GM12878 (cell line): Measurements from ENCODE around the gene TRIP11. TPM values are rescaled to one million over a fixed set of nuclear protein-coding genes. Genes with fewer than 3 reads are reported as not detected.

Experiments used
- ATAC-seq: fragments of 200-7000 bp; cut with Tn5 transposase; 3 replicates; pipeline ENCODE4 v1.9.1; 2020; ENCODE audit warnings: mild to moderate bottlenecking, moderate library complexity
- BruUV-seq: library from RNA; stranded (reverse); fragments of 400-500 nt; replicated peaks from 2 replicates; lab custom pipeline; 2021; lab: Mats Ljungman, UMichigan
- CTCF ChIA-PET: fragments of 300-600 bp; sonication (Branson Sonifier 250); formaldehyde crosslinking; extraction: SDS; loops from one replicate; lab custom pipeline; 2021; ENCODE audit warnings: inconsistent platforms; lab: Yijun Ruan, JAX
- POLR2A ChIA-PET: fragments of 350-600 bp; formaldehyde crosslinking; extraction: SDS; loops from one replicate; lab custom pipeline; 2021; ENCODE audit warnings: inconsistent platforms; lab: Charles Lee
- RAD21 ChIA-PET: fragments of 300-600 bp; sonication (Branson Sonifier 250); formaldehyde crosslinking; loops from one replicate; lab custom pipeline; 2023; ENCODE audit warnings: antibody characterized with exemption; ENCODE audit not compliant: unreplicated experiment; lab: Charles Lee
- SMC1A ChIA-PET: fragments of 300-600 bp; sonication (Branson Sonifier 250); formaldehyde crosslinking; loops from one replicate; lab custom pipeline; 2023; ENCODE audit not compliant: unreplicated experiment, uncharacterized antibody; lab: Charles Lee
- DNase-seq: peaks from one replicate; pipeline ENCODE4 v3.0.0-alpha.2; 2011; ENCODE audit warnings: low read depth, low spot score
- FAIRE-seq: peaks from 3 replicates; lab custom pipeline; 2011; peaks lifted over from hg19 to GRCh38; lab: Jason Lieb, UNC
- H2AFZ ChIP-seq: 2 replicates; pipeline ENCODE4 v1.6.0; 2011; ENCODE audit warnings: low read depth, low read length, control low read depth; ENCODE audit not compliant: control insufficient read depth
- H3K27ac ChIP-seq: 2 replicates; pipeline ENCODE4 v1.5.1; 2011; ENCODE audit warnings: control low read depth; ENCODE audit not compliant: control insufficient read depth, insufficient read depth
- H3K27me3 ChIP-seq, 2 experiments: replicated peaks in 1 of 2; 2 replicates each; pipeline versions ENCODE4 v1.6.0 to v1.6.1; 2011; ENCODE audit warnings: low read length in 1 of 2; ENCODE audit not compliant: control insufficient read depth in 2 of 2, insufficient read depth in 2 of 2
- H3K36me3 ChIP-seq, 2 experiments: 2 replicates each; pipeline ENCODE4 v1.5.1; 2011; ENCODE audit warnings: low read length in 1 of 2; ENCODE audit not compliant: control insufficient read depth in 2 of 2, insufficient read depth in 2 of 2
- H3K4me1 ChIP-seq: 2 replicates; pipeline ENCODE4 v1.6.1; 2011; ENCODE audit warnings: mild to moderate bottlenecking, low read length, moderate library complexity, mixed read lengths; ENCODE audit not compliant: control insufficient read depth, insufficient read depth
- H3K4me2 ChIP-seq: 2 replicates; pipeline ENCODE4 v1.6.0; 2011; ENCODE audit warnings: control low read depth; ENCODE audit not compliant: control insufficient read depth, insufficient read depth
- H3K4me3 ChIP-seq: fragments of 200-600 bp; sonication (generic); 2 replicates; pipeline ENCODE4 v1.5.1; 2016
- H3K79me2 ChIP-seq: 2 replicates; pipeline ENCODE4 v1.6.0; 2011; ENCODE audit warnings: low read length; ENCODE audit not compliant: control insufficient read depth, insufficient read depth
- H3K9ac ChIP-seq: 2 replicates; pipeline ENCODE4 v1.8.0; 2011; ENCODE audit warnings: low read length, control low read depth, mixed read lengths; ENCODE audit not compliant: control insufficient read depth, insufficient read depth
- H3K9me3 ChIP-seq: replicated peaks from 3 replicates; pipeline ENCODE4 v1.5.1; 2011; ENCODE audit warnings: mild to moderate bottlenecking, low read length; ENCODE audit not compliant: control insufficient read depth, insufficient read depth
- H4K20me1 ChIP-seq: 2 replicates; pipeline ENCODE4 v1.6.0; 2011; ENCODE audit not compliant: control insufficient read depth, insufficient read depth
- CREM ChIP-seq: IDR thresholded peaks from 2 replicates; pipeline ENCODE4 v1.6.1; 2014; ENCODE audit warnings: antibody characterized with exemption, low read depth
- ESRRA ChIP-seq: IDR thresholded peaks from 2 replicates; pipeline ENCODE4 v1.6.1; 2012; ENCODE audit warnings: mild to moderate bottlenecking, low read length, improper control_type of control experiment
- FOS ChIP-seq: IDR thresholded peaks from 3 replicates; pipeline ENCODE4 v1.6.1; 2011; ENCODE audit warnings: borderline replicate concordance; ENCODE audit not compliant: insufficient read length; ENCODE audit errors: extremely low read depth
- JUNB ChIP-seq: IDR thresholded peaks from 2 replicates; pipeline ENCODE4 v1.6.1; 2016; ENCODE audit warnings: antibody characterized with exemption, mild to moderate bottlenecking
- KLF5 ChIP-seq: fragments of 450-650 bp; IDR thresholded peaks from 2 replicates; pipeline ENCODE4 v1.6.1; 2014; ENCODE audit warnings: mild to moderate bottlenecking; ENCODE audit not compliant: partially characterized antibody
- NBN ChIP-seq: fragments of 450-650 bp; IDR thresholded peaks from 2 replicates; pipeline ENCODE4 v1.6.1; 2016
- NFYB ChIP-seq: IDR thresholded peaks from 2 replicates; pipeline ENCODE4 v1.6.1; 2011; ENCODE audit warnings: low read depth, mild to moderate bottlenecking, low read length, improper control_type of control experiment, moderate library complexity; ENCODE audit not compliant: insufficient read depth
- NR2C2 ChIP-seq: IDR thresholded peaks from 2 replicates; pipeline ENCODE4 v1.6.1; 2011; ENCODE audit warnings: borderline replicate concordance, low read depth; ENCODE audit not compliant: control insufficient read depth, insufficient read length
- NRF1 ChIP-seq: conservative IDR thresholded peaks from 2 replicates; pipeline ENCODE4 v1.6.1; 2011; ENCODE audit warnings: mild to moderate bottlenecking, low read depth, low read length, improper control_type of control experiment
- PAX8 ChIP-seq: fragments of 450-650 bp; IDR thresholded peaks from 2 replicates; pipeline ENCODE4 v1.6.1; 2017; ENCODE audit warnings: mild to moderate bottlenecking, moderate library complexity
- POLR2AphosphoS5 ChIP-seq: IDR thresholded peaks from 2 replicates; pipeline ENCODE4 v1.6.1; 2011; ENCODE audit warnings: mild to moderate bottlenecking, low read length, inconsistent platforms
- TAF1 ChIP-seq: IDR thresholded peaks from 2 replicates; pipeline ENCODE4 v1.6.1; 2011; ENCODE audit warnings: mild to moderate bottlenecking, low read depth, low read length, borderline replicate concordance
- TARDBP ChIP-seq: IDR thresholded peaks from 2 replicates; pipeline ENCODE4 v1.6.1; 2016; ENCODE audit warnings: borderline replicate concordance
- ZNF274 ChIP-seq: IDR thresholded peaks from one replicate; pipeline ENCODE4 v1.8.0; 2011; ENCODE audit not compliant: insufficient read length, insufficient read depth
- WGBS: methylation state at CpG from one replicate; pipeline ENCODE4 v1.1.6; 2016; ENCODE audit warnings: low lambda C conversion rate; ENCODE audit not compliant: insufficient replicate concordance, insufficient coverage; ENCODE audit errors: missing lambda C conversion rate; 5-methylcytosine and 5-hydroxymethylcytosine counted together
- in situ Hi-C: fragments of 300-500 bp; cut with MboI; formaldehyde crosslinking; loops from 9 replicates; pipeline ENCODE4 v1.14.3; 2018; ENCODE audit warnings: mixed read lengths
- intact Hi-C: fragments of 100-400 bp; cut with micrococcal nuclease; formaldehyde crosslinking; loops from one replicate; pipeline ENCODE4 v1.14.2; 2022; ENCODE audit not compliant: unreplicated experiment
- polyA plus RNA-seq, 11 experiments: library from polyadenylated mRNA; depleted of rRNA in 4 of 11; unstranded in 6 of 11; stranded (reverse) in 5 of 11; fragments of >200 nt; fragmentation: Nextera tagmentation in 4 of 11; fragmentation: Illumina TruSeq in 1 of 11; extraction: Ambion mirVana in 4 of 11; extraction: Trizol in 1 of 11; gene quantifications; 1 replicate in 1 of 11; 2 replicates in 10 of 11; pipeline versions ENCODE4 v1.2.1 to v1.2.3, GENCODE V29; 2011 to 2016; ENCODE audit warnings: inconsistent platforms in 2 of 11, missing spikeins in 2 of 11, low read depth in 1 of 11
- total RNA-seq, 4 experiments: library from RNA; depleted of rRNA in 3 of 4; stranded (reverse); fragments of >200 nt in 3 of 4; fragmentation: Illumina TruSeq in 1 of 4; extraction: Trizol in 1 of 4; gene quantifications; 2 replicates each; pipeline versions ENCODE4 v1.2.1 to v1.2.3, GENCODE V29; 2013 to 2021
- TF ChIP-seq, protein P1 (sequence below): fragments of 450-650 bp; IDR thresholded peaks from 2 replicates; pipeline ENCODE4 v1.6.1; 2018; ENCODE audit warnings: mild to moderate bottlenecking, low read depth, moderate library complexity; ENCODE audit not compliant: partially characterized antibody

Gene TRIP11
- total and polyA plus RNA-seq, 10 of the 15 experiments (the other 5 are each of a cell fraction or from before 2014, with no cell fraction given) = 5.3 to 46.1 (median 19.9) TPM

GRCh38 chr14:92022036-92022435 is 17.8 kb downstream of the TRIP11 start:
- no peak for TF ChIP-seq ZNF274
- no peak for TF ChIP-seq POLR2AphosphoS5
- no peak for TF ChIP-seq JUNB
- TF ChIP-seq PAX8 = no peak
- TF ChIP-seq CREM = no peak
- no peak for TF ChIP-seq NBN
- TF ChIP-seq NR2C2 = no peak
- TF ChIP-seq FOS = no peak
- TF ChIP-seq, protein P1, sequence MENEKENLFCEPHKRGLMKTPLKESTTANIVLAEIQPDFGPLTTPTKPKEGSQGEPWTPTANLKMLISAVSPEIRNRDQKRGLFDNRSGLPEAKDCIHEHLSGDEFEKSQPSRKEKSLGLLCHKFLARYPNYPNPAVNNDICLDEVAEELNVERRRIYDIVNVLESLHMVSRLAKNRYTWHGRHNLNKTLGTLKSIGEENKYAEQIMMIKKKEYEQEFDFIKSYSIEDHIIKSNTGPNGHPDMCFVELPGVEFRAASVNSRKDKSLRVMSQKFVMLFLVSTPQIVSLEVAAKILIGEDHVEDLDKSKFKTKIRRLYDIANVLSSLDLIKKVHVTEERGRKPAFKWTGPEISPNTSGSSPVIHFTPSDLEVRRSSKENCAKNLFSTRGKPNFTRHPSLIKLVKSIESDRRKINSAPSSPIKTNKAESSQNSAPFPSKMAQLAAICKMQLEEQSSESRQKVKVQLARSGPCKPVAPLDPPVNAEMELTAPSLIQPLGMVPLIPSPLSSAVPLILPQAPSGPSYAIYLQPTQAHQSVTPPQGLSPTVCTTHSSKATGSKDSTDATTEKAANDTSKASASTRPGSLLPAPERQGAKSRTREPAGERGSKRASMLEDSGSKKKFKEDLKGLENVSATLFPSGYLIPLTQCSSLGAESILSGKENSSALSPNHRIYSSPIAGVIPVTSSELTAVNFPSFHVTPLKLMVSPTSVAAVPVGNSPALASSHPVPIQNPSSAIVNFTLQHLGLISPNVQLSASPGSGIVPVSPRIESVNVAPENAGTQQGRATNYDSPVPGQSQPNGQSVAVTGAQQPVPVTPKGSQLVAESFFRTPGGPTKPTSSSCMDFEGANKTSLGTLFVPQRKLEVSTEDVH = no peak
- no peak for TF ChIP-seq KLF5
- TF ChIP-seq TARDBP = no peak
- TF ChIP-seq ESRRA = no peak
- no peak for TF ChIP-seq TAF1
- TF ChIP-seq NRF1 = no peak
- no peak for TF ChIP-seq NFYB
- TF ChIP-seq, all 136 proteins: peak for 0
- H3K79me2 ChIP-seq = no peaks in the 10 kb centered on the region

More at GRCh38 chr14:92022036-92022435, 17.8 kb downstream of the TRIP11 start:
- DNase-seq (no peak), FAIRE-seq (no peak), ATAC-seq (no peak)
- BruUV-seq = no TSS peak
- no peak overlapping the region for H2AFZ ChIP-seq
- H3K9me3 ChIP-seq = no peaks in the 10 kb centered on the region
- H4K20me1 ChIP-seq = no peaks in the 10 kb centered on the region
- H3K36me3 ChIP-seq = peaks cover 2 to 5% of the 10 kb centered on the region in 2 experiments
- RAD21 ChIA-PET = no interaction called here
- POLR2A ChIA-PET = no interaction called here
- WGBS = 96% methylated on average over 1 of the region's 1 CpG
- in situ Hi-C loops (no loop called here), intact Hi-C loops (no loop called here)
- H3K4me2 ChIP-seq = no peak overlapping the region
- H3K4me3 ChIP-seq = no peak overlapping the region
- H3K9ac ChIP-seq = no peak overlapping the region
- no peak overlapping the region for H3K27ac ChIP-seq
- CTCF ChIA-PET = no interaction called here
- no peaks in the 10 kb centered on the region for H3K4me1 ChIP-seq
- SMC1A ChIA-PET = no interaction called here
- H3K27me3 ChIP-seq = no peaks in the 10 kb centered on the region
